Islet precursor cell (in vitro differentiated cells): ENCODE measurements around the gene AGPAT3.
"Not testable (repeated sequence)": the region's sequence is repeated elsewhere in the genome, so short reads cannot be mapped to it uniquely, and the experiment has no call there.

ENCODE experiments used
- DNase-seq: peaks from one replicate; pipeline ENCODE4 v3.0.0-alpha.2; 2018

AGPAT3 gene

DNA sequence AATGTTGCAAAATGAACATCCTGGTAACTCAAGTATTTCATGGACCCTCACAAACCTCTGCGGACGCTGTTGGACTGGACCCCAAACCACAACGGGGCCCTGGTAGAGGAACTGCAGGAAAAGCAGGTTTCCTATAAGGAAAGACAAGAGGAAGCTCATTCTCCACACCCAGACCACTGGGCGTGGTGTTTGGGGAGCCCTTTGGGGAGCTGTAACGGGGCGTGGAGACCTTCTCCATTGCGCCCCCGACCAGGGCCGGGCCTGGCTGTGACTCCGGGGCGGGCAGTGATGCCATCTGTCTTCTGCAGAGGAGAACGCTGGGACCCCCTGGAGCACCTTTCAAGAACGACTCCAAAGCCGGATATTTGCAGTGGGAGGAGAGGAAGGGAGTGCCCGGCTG, 30.0 kb upstream of the AGPAT3 start:
- no peak for DNase-seq

DNA sequence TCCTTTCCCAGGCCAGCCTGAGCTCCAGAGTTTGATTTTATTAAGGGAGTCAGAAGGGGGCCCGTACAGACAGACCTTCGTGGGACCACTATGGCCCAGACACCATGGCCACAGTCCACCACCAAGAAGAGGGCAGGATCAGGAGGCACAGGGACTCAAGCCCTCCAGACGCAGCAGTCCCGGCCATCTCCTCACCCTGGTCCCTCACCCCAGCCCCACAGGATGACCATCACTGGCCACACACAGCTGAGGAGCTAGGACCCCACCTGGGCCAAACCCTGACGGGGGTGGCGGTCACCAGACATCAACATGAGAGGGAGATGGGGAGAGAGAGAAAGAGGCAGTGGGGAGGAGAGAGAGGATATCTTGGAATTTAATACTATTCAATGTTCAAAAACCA, 29.2 kb upstream of the AGPAT3 start:
- DNase-seq: no peak

DNA sequence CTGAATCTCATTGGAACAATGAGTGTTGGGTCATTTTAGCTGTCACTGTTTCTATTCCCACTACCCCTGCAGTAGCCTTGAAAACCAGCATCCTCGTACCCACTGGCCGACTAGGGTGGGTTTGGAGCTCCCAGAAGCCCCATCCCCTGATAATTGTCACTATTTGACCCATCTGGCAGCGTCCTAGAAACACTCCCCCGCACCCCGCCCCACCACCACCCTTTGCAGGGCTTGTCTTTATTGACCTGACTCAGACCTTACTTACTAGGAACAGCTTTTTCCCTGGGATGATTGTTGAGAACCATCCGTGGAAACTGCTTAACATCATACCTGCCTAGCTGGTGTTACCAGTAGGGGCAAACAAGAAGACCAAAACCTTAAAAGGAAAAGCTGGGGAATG, 28.4 kb upstream of the AGPAT3 start:
- DNase-seq: no peak

DNA sequence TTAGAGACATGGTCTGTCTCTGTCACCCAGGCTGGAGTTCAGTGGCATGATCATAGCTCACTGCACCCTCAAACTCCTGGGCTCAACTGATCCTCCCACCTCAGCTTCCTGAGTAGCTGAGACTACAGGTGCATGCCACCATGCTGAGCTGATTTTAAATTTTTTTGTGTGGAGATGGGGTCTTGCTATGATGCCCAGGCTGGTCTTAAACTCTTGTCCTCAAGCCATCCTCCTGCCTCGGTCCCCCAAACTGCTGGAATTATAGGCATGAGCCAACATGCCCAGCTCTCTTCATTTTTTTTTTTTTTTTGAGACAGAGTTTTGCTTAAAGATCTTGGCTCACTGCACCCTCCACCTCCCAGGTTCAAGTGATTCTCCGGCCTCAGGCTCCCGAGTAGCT, 24.8 kb upstream of the AGPAT3 start:
- DNase-seq: no peak

DNA sequence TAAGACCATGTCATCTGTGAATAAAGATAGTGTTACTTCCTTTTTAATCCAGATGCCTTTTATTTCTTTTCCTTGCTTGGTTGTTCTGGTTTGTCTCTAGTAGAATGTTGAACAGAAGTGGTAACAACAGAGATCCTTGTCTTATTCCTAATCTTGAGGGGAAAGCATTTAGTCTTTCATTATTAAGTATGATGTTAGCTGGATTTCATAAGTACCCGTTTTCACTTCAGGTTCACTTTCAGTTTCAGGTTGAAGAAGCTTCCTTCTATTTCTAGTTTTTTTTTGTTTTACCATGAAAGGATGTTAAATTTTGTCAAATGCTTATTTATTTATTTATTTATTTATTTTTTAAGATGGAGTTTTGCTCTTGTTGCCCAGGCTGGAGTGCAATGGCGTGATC, 22.3 kb upstream of the AGPAT3 start:
- no peak for DNase-seq

DNA sequence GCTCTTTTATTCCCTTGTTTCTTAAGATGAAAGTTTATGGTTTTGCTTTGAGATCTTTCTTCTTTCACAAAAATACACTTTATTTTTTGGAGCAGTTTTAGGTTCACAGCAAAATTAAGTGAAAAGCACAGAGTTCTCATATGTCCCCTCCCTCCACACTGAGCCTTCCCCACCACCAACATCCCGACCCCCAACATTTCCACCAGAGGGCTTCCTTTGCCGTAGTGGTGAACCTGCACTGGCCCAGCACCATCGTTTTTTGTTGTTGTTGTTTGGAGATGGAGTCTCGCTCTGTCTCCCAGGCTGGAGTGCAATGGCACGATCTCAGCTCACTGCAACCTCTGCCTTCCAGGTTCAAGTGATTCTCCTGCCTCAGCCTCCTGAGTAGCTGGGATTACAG, 20.1 kb upstream of the AGPAT3 start:
- DNase-seq: not testable (repeated sequence)

DNA sequence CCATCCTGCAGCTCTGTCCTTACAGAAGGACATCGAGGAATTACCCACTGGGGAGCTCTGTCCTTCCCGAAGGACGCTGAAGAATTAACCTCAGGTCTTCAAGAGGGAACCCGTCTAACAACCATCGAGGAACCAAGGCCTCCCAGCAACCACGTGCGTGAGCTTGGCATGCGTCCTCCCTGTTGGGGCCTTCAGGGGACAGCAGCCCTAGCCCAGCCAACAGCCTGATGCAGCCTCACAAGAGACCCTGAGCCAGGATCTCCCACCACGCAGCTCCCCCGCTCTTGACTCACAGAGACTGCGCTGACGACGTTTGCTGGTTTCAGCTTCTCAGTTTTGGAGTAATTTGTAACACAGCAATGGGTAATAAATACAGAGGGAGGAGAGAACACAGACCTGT, 19.6 kb upstream of the AGPAT3 start:
- DNase-seq: no peak

DNA sequence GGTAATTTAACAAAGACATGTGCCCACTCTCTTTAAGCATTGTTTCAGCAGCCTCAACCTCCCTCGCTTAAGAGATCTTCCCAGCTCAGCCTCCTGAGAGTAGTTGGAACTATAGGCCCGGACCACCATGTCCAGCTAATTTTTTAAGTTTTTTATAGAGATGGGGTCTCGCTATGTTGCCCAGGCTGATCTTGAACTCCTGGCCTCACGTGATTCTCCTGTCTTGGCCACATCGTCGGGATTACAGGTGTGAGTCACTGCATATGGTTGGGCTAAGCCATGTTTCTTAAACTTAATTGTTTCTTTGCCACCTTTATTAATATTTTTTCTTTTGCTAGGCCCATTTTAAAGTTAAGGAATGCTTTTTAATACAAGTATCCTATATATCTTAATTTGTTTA, 18.6 kb upstream of the AGPAT3 start:
- no peak for DNase-seq

DNA sequence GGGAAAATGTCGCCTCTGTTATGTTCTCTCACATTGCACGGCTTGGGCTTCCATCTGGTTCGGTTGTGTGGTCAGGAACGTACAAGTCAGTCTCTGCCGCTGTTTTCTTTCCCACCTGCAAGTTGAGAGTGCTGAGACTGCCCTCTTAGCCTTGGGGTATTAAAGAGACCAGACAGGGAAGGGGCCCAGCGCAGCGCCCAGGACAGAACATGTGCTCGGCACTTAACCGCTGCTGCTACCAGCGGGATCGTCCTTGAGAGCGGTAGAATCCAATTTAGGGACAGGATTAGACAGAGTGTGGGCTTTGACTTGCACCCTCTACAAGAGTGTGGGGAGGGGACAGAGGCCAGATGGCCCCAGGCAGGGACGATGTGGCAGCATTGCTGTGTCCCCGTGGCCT, 17.7 kb upstream of the AGPAT3 start:
- DNase-seq: no peak

DNA sequence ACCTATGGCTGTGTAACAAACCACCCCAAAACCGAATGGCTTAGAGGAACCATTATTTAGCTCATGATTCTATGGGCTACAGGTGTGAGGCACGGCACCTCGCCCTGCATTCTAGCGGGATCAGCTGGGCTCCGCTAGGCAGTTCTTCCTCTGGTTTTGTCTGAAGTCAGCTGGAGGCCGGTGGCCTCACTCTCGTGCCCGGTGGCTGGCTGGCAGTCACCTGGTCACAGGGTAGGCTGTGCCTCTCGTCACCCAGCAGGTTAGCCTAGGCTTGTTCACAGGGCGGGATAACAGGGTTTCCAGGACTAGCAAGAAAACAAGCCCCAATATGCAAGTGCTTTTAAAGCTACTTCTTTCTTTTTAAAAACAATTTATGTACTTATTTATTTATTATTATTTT, 16.3 kb upstream of the AGPAT3 start:
- DNase-seq: no peak

DNA sequence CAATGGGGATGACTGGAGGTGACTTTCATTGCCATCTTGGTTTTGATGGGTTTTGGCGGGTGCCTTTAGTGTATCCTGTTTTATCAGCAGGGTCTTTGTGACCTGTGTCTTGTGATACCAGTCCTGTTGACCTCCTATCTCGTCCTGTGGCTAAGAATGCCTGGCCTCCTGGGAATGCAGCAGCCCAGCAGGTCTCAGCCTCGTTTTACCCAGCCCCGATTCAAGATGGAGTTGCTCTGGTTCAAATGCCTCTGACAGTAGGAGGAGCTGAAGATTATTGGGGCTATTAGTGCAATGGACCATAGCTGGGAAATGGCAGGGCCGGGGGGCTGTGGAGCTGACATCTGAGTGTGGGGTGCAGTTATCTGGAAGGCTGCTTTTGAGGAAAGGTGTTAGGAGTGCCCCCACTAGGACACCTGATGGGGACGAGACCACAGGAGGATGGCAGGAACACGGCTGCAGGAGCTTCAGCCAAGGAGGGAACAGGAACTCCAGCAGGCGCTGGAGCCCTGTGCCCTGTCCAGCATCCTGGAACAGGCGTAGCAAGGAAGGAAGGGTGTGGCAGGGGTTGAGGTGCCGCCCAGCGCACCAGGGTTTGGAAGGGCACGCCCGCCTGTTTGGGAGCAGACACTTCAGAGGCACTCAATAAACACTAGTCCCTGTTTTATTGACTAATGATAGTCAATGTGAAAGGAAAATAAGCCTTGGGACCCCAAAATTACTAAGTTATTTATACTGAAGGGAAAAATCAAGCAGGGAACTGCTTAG, 15.3 kb upstream of the AGPAT3 start:
- DNase-seq: no peak

DNA sequence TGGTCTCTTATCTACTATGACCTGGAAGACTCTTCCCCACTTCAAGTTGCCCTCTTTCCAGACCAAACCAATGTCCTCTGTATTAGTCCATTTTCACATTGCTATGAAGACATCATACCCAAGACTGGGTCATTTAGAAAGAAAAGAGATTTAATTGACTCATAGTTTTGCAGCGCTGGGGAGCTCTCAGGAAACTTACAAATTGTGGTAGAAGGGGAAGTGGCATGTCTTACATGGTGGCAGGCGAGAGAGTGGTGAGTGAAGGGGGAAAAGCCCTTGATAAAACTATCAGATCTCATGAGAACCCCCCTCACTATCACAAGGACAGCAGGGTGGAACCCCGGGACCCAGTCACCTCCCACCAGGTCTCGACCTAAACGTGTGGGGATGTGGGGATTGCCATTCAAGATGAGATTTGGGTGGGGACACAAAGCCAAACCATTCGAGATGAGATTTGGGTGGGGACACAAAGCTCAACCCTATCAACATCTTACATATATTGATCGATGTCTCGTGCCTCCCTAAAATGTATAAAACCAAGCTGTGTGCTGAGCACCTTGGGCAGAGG, 14.2 kb upstream of the AGPAT3 start:
- DNase-seq: no peak

DNA sequence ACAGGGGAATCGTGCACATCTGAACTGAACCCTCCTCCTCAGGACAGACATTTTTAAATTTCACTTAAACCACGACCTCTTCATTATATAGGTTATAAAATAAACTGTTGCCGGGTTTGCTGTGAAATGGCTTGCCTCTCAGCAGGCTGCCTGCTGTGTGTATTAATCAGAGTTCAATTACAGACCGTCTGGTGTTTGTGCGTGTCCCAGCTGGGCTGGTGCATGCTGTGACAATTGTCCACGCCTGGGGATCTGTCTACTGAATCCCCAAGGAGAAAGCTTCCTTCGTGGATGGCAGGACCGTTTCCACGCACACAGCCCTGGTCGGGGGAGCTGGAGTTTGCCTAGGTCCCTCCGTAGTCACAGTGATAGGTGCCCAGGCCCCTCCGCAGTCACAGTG, 13.4 kb upstream of the AGPAT3 start:
- no peak for DNase-seq

DNA sequence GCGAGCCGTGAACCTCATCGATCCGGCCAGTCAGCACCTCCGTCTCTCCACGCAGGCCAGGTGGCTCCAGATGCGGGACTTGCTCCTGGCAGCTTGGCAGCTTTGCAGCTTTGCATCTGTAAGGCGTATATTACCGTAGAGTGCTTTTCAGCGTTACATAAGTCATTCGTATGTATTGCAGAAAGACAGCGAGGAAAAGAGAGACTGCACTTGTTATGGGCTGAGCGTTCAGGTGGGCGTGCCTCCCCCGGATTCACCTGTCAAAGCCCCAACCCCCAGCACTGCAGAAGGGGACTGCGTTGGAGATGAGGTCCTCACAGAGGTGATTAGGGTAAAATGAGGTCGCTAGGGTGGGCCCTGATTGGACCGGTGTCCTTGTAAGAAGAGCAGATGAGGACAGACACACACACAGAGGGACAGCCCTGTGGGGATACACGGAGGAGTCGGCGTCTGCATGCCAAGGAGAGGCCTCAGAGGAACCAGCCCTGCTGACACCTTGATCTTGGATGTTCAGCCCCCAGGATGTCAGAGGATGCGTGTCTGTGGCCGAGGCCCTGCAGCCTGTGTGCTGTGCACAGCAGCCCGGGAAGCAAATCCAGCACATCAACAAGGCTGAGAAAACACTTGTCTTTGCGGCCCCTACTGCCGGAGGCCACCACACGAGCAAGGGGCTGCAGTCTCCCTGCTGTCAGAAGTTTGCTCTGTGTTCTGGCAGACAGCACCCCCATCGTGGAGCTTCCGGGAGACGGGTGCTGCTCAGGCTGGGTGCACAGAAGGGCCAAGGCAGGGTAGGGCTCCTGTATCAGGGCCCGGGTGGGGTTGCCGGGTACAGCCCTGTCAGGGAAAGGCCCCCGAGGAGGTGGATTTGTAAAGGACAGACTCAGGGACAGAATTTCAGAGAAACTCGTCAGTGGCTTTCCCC, 10.9 kb upstream of the AGPAT3 start:
- no peak for DNase-seq

DNA sequence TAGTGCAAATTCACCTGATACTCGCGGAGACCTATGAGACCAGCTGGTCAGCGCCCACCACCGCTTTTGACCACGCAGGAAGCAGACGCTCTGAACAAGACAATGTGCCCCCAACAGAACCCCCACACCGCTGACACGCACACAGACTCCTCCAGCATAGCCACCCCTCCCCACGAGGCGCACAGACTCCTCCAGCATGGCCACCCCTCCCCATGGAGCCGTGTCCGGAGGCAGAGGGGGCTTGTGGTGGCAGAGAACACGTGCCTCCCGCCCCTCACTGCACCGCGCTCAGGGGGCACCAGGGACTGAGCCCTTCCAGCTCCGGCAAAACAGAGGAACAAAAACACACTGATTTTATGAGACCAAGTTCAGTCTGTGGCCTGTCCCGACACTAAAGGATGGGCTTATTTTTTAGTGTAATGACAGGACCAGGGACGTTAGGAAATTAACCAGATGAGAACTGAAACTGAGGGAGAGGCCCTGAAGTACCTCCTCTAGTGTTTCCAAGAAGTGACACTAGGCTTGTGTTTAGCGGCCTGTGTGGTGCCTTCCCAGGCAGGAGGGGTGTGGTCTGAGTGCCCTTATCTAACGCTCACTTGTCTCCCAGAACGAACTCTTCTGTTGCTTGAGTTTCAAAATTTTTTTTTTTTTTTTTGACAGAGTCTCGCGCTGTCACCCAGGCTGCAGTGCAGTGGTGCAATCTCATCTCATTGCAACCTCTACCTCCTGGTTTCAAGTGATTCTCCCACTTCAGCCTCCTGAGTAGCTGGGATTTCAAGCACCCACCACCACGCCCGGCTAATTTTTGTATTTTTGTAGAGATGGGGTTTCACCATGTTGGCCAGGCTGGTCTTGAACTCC, 10.0 kb upstream of the AGPAT3 start:
- no peak for DNase-seq

DNA sequence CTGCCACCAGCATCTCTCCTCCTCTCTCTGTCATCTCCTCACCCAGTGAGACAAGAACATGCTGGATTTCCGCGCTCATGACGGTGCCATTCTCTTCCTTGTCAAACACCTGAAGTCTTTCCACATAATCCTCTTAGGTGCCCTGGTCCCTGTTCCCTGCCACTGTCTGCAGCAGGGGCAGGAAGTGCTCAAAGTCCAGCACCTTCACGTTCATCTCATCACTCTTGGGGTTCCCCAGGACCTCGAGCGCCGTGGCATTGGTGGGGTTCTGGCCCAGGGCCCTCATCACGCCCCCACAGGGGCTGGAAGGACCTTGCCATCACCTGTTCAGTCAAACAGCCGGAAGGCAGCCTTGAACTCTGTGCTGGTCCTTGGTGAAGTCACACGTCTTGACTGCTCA, 9.1 kb upstream of the AGPAT3 start:
- no peak for DNase-seq

DNA sequence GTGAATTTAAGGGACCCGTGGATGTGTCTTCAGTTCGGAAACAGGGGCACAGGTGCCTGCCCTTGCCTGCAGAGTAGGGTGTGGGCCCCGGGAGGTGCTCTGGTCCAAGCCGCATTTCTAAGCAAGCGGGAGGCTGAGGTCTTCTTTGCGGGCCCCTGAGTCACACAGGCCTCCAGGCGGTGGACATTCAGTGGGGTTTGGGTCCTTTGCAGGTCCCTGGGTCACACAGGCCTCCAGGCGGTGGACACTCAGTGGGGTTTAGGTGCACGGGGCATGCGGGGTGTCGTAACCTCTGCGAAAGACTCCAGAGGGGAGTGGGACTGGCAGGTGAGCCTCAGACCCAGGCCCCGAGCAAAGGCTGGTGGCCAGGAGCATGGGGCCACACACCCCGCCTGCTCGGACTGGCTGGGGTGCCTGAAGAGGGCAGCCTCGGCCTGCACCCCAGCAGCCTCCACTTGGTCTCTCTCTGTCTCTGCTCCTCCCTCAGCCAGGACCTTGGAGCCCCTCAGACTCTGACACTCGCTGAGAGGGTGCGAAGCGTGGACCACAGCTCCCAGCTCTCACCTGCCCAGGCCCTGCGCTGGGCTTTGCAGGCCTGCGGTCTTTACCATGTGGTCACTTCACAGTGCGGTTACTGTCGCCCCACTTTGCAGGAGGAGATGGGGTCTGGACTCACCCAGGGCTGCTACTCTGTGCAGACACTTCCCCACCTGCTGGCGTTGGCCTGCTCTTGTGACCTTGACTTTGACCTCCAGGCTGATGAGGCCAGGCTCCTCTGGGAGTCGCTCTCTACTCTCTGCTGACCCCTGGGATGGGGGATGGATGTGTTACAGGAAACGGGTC, 6.0 kb upstream of the AGPAT3 start:
- peak; percentile 49 for DNase-seq

DNA sequence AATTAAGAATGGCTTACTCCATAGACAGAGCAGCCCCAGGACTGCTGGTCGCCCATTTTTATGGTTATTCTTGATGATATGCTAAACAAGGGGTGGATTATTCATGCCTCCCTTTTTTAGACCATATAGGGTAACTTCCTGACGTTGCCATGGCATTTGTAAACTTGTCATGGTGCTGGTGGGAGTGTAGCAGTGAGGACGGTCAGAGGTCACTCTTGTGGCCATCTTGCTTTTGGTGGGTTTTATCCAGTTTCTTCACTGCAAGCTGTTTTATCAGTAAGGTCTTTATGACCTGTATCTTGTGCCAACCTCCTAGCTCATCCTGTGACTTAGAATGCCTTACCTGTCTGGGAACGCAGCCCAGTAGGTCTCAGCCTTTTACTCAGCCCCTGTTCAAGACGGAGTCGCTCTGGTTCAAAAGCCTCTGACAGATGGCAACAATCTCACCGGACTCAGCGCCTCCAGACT, 5.2 kb upstream of the AGPAT3 start:
- no peak for DNase-seq

DNA sequence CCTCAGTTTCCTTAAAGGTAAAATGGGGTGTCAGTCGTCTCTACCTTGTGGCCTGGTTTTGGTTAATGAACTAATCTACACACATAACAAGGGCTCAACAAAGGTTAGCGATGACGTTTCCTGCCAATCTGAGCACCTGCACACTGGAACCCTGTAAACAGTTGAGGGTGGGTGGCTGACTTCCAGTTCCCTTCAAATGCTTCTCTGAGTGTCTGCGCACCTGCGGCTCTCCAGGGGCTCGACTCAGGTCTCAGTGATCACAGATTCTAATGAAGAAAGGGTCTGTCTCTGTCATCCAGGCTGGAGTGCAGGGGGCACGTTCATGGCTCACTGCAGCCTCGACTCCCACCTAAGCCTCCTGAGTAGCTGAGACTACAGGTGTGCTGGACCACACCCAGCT, 3.3 kb upstream of the AGPAT3 start:
- DNase-seq: no peak

DNA sequence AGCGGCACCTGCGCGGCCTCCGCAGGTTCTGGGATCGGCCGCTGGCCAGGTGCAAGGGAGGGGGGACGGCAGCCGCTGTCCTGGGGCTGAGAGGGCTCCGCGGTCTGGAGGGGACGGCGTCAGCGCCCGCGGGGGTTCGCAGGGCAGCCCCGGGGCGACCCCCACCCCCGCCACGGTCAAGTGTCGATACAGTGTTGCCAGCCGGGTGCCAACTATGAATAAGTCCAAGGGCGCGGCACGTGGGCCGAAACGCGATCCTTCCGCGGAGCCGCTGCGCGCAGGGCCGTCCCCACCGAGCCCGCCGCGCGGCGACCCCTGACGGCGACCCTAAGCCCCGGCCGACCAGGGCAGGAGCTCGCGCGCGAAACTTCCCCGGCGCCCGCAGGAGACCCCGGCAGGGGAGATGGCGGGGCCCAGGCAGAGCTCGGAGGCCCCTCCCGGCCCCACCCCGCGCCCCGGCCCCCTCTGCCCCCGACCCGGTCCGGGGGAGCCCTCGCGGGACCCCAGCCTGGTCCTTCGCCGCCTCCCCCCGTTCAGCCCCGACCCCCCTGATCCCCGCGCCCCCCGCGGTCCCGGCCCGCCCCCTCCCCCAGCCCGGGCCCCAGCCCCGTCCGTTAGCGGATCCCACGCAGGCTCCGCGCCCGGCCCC, 586 bp upstream of the AGPAT3 start:
- peak; percentile 61 for DNase-seq

DNA sequence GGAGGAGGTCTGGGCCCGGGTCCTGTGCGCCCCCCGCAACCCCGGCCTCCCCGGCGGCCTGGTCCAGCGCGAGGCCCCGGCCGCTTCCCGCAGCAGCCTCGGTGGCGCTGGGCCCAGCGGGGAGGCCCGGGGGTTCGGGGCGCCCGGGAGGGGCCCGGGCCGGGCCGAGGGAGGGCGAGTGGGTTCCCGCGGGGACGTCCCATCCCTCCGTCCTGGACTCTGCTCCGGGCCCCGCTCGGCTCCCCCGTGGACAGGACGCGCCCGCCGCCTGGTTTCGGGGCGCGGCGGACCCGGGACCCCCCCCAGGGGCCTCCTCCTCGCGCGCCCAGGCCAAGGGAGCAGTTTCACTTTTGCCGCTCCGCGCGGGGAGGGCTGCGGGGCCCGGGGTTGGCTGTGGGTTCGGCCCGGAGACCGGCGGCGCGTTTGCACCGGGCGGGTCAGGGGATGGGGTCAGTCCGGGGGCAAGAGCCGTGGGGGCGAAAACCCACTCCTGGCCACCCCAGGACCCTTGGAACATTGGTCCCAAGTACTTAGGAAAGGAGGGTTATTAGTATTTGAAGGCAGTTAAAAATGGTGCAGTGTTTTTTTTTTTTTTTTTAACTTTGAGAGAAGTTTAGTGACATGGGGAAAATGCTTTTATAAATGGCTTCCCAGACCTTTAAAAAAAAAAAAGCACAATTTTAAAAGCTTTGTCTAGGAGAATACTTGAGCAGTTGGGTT, 677 bp downstream of the AGPAT3 start:
- DNase-seq: no peak
